HT1080 (cell line): ENCODE data around the gene ADAMTS17. TPM values are rescaled to one million over a fixed set of nuclear protein-coding genes. Genes with fewer than 3 reads are reported as not detected.

Experiments
- small RNA-seq: library from RNA; depleted of rRNA; stranded (forward); fragments of <200 nt; gene quantifications from one replicate; pipeline ENCODE3, GENCODE V24; 2014
- total RNA-seq: library from RNA; depleted of rRNA; stranded (reverse); fragments of >200 nt; shearing (Covaris generic); gene quantifications from 2 replicates; pipeline ENCODE4 v1.2.3, GENCODE V29; 2014; rRNA removed

ADAMTS17 gene
- total RNA-seq, 1 experiment from 2014 or later: 0.05 TPM

Small RNAs within 50 kb of the gene (small RNA-seq; reads per million reads assigned to genes)
- gene RNA5SP402: not detected

Other genes starting within 250 kb of the ADAMTS17 start
- not detected in 2 replicates for gene CERS3, start 187.0 kb upstream of the ADAMTS17 start, total RNA-seq